Activated CD8-positive, alpha-beta T cell treated with anti-CD3 and anti-CD28 coated beads for 36 hours (primary cell): Measurements from ENCODE around the gene SEC14L1. TPM values are rescaled to one million over a fixed set of nuclear protein-coding genes. Genes with fewer than 3 reads are reported as not detected.

Source experiments
- ATAC-seq: fragments of 200-7000 bp; cut with Tn5 transposase; one replicate; pipeline ENCODE4 v1.10.0; 2021; ENCODE audit warnings: mild to moderate bottlenecking, moderate library complexity
- CTCF ChIA-PET: fragments of 350-600 bp; sonication (Branson Sonifier 250); formaldehyde crosslinking; loops from one replicate; lab custom pipeline; 2021; ENCODE audit warnings: antibody characterized with exemption; lab: Charles Lee
- POLR2A ChIA-PET: fragments of 350-600 bp; sonication (Branson Sonifier 250); formaldehyde crosslinking; loops from one replicate; lab custom pipeline; 2021; ENCODE audit warnings: antibody characterized with exemption; lab: Charles Lee
- DNase-seq: peaks from one replicate; pipeline ENCODE4 v3.0.0-alpha.2; 2020
- H3K27ac Mint-ChIP-seq: one replicate; pipeline ENCODE4 v1.8.0; 2021; ENCODE audit warnings: mild to moderate bottlenecking, mixed read lengths
- H3K27me3 Mint-ChIP-seq: one replicate; pipeline ENCODE4 v1.8.0; 2021; ENCODE audit warnings: mixed read lengths
- H3K36me3 Mint-ChIP-seq: one replicate; pipeline ENCODE4 v1.8.0; 2021; ENCODE audit warnings: low read depth, mixed read lengths
- H3K4me1 Mint-ChIP-seq: one replicate; pipeline ENCODE4 v1.8.0; 2021; ENCODE audit warnings: low read depth, mixed read lengths
- H3K4me3 Mint-ChIP-seq: one replicate; pipeline ENCODE4 v1.8.0; 2021; ENCODE audit warnings: mild to moderate bottlenecking, moderate library complexity, mixed read lengths
- H3K9me3 Mint-ChIP-seq: one replicate; pipeline ENCODE4 v1.8.0; 2021; ENCODE audit warnings: mixed read lengths
- intact Hi-C: fragments of 100-400 bp; cut with micrococcal nuclease; formaldehyde crosslinking; loops from one replicate; pipeline ENCODE4 v1.10.0; 2022
- total RNA-seq, 2 experiments: library from RNA; stranded (reverse); gene quantifications; one replicate each; pipeline ENCODE4 v1.2.3, GENCODE V29; 2021
- TF ChIP-seq, protein P1 (sequence below): fragments of 200-600 bp; IDR thresholded peaks from one replicate; pipeline ENCODE4 v1.8.0; 2022; ENCODE audit warnings: antibody characterized with exemption, mild to moderate bottlenecking

SEC14L1 gene
- total RNA-seq, 2 experiments from 2014 or later, result 79.7 to 91.6 TPM

DNA sequence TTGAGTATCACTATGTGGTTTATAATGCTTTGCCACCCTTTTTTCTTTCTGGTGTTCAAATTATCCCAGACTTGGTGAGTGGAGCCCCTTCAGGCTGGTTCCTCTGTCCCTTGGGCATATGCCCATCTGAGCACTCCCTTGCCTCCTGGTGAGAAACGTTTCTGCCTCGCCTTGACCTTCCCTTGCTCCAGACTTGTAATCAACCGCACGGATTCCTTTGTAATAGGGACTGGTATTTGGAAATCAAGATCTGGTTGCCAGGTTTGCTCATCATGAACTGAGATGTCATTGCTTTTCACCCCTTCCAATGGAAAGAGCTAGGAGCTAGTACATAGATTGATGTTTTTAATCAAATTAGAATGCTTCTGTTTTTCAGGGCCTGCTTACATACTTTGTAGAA lies 43.7 kb downstream of the SEC14L1 start:
- TF ChIP-seq, protein P1, sequence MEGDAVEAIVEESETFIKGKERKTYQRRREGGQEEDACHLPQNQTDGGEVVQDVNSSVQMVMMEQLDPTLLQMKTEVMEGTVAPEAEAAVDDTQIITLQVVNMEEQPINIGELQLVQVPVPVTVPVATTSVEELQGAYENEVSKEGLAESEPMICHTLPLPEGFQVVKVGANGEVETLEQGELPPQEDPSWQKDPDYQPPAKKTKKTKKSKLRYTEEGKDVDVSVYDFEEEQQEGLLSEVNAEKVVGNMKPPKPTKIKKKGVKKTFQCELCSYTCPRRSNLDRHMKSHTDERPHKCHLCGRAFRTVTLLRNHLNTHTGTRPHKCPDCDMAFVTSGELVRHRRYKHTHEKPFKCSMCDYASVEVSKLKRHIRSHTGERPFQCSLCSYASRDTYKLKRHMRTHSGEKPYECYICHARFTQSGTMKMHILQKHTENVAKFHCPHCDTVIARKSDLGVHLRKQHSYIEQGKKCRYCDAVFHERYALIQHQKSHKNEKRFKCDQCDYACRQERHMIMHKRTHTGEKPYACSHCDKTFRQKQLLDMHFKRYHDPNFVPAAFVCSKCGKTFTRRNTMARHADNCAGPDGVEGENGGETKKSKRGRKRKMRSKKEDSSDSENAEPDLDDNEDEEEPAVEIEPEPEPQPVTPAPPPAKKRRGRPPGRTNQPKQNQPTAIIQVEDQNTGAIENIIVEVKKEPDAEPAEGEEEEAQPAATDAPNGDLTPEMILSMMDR, result no peak
- peaks cover 48% of the 10 kb centered on the region for H3K4me1 Mint-ChIP-seq
- DNase-seq, result no peak
- intact Hi-C loops, result no loop called here
- H3K4me3 Mint-ChIP-seq, result no peak overlapping the region
- no peak for ATAC-seq
- peaks cover 7% of the 10 kb centered on the region for H3K36me3 Mint-ChIP-seq
- POLR2A ChIA-PET, result interaction anchor here (2.4 kb wide), 1 partner anchor 45 kb away, joined by 7 read pairs; no protein-coding TSS in a partner anchor
- no peak overlapping the region for H3K27ac Mint-ChIP-seq
- CTCF ChIA-PET, result no interaction called here
- no peaks in the 10 kb centered on the region for H3K27me3 Mint-ChIP-seq
- no peaks in the 10 kb centered on the region for H3K9me3 Mint-ChIP-seq

DNA sequence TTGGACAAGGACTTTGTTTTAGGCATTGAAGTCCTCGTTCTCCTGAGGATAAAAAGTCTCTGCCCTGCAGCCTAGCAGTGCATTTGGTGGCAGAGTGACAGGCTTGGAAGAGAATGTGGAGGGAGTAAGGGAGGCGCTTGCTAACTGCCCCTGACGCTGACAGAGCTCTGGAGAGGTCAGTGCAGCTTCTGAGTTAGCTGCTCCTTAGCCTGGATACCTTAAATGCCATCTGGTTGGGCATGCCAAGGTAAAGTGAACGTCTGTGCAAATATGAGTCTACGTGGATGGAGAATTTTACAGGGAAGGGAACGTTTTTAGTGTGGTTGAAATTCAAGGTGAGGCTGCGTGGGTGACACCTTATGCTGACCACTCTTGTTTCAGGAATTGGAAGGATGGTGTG lies 44.4 kb downstream of the SEC14L1 start:
- H3K36me3 Mint-ChIP-seq, result peaks cover 10% of the 10 kb centered on the region
- DNase-seq (no peak), ATAC-seq (no peak)
- no peak overlapping the region for H3K27ac Mint-ChIP-seq
- H3K27me3 Mint-ChIP-seq, result no peaks in the 10 kb centered on the region
- no peaks in the 10 kb centered on the region for H3K9me3 Mint-ChIP-seq
- TF ChIP-seq, protein P1, result no peak
- peaks cover 53% of the 10 kb centered on the region for H3K4me1 Mint-ChIP-seq
- intact Hi-C loops, result no loop called here
- CTCF ChIA-PET, result no interaction called here
- POLR2A ChIA-PET, result interaction anchor here (2.4 kb wide), 1 partner anchor 45 kb away, joined by 7 read pairs; no protein-coding TSS in a partner anchor
- no peak overlapping the region for H3K4me3 Mint-ChIP-seq

DNA sequence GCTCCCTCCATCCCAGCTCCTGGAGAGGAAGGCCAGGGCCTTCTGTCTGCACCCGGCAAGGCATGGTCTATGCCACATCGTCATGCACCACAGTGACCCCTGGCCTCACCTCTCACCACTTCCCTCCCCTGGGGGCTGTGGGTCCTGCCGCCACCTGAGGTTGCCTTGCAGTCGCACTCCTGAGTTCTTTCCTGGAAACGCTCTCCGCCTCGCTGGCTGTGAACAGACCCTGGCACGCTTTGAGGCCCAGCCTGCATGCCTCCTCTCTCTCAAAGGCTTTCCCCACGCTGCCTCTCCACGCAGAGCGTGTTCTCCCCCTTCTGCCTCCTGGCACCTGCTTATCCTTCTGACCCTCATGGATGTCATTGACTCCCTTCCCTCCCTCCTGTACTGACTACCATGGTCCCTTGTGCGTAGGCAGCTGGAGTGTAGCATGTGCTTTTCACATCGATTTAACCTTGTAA lies 45.4 kb downstream of the SEC14L1 start:
- peaks cover 11% of the 10 kb centered on the region for H3K36me3 Mint-ChIP-seq
- POLR2A ChIA-PET, result interaction anchor here (0.8 kb wide), 1 partner anchor 59 kb away, joined by 3 read pairs; no protein-coding TSS in a partner anchor
- peaks cover 54% of the 10 kb centered on the region for H3K4me1 Mint-ChIP-seq
- no peak overlapping the region for H3K4me3 Mint-ChIP-seq
- intact Hi-C loops, result no loop called here
- DNase-seq (peak; percentile 83), ATAC-seq (peak; percentile 59)
- no peak overlapping the region for H3K27ac Mint-ChIP-seq
- TF ChIP-seq, protein P1, result no peak
- H3K27me3 Mint-ChIP-seq, result no peaks in the 10 kb centered on the region
- H3K9me3 Mint-ChIP-seq, result no peaks in the 10 kb centered on the region
- CTCF ChIA-PET, result no interaction called here

GRCh38 chr17:77188084-77189066 lies 47.6 kb downstream of the SEC14L1 start:
- intact Hi-C loops, result no loop called here
- ChIA-PET POLR2A (interaction anchor here (0.6 to 1.5 kb wide), 7 partner anchors 9 to 81 kb away, joined by 3 to 5 read pairs (median 3); no protein-coding TSS in a partner anchor), CTCF (interaction anchor here (1.0 to 1.6 kb wide), 5 partner anchors 9 to 100 kb away, joined by 3 to 4 read pairs (median 4); no protein-coding TSS in a partner anchor)
- Mint-ChIP-seq H3K27ac (peak overlapping the region; percentile 95), H3K9me3 (no peaks in the 10 kb centered on the region), H3K27me3 (no peaks in the 10 kb centered on the region), H3K36me3 (peaks cover 21% of the 10 kb centered on the region), H3K4me1 (peaks cover 39% of the 10 kb centered on the region), H3K4me3 (peak overlapping the region; percentile 53)
- no peak for DNase-seq
- TF ChIP-seq, protein P1, result no peak
- ATAC-seq, result peak; percentile 6
